H9 (cell line): ENCODE results near the gene EED. TPM values are rescaled to one million over a fixed set of nuclear protein-coding genes. Genes with fewer than 3 reads are reported as not detected.

Experiments used
- DNase-seq: peaks from one replicate; pipeline ENCODE4 v3.0.0-alpha.2; 2017
- H2AFZ ChIP-seq: one replicate; pipeline ENCODE4 v1.6.1; 2013; ENCODE audit warnings: mild to moderate bottlenecking, low read length, control low read depth, moderate library complexity
- H2AK5ac ChIP-seq: 2 replicates; pipeline ENCODE4 v1.6.1; 2013; ENCODE audit warnings: low read length, control low read depth, mixed read lengths; ENCODE audit not compliant: insufficient read length
- H2BK120ac ChIP-seq: one replicate; pipeline ENCODE4 v1.6.1; 2013; ENCODE audit warnings: low read depth, mild to moderate bottlenecking, low read length, control low read depth, inconsistent platforms; ENCODE audit not compliant: poor library complexity, severe bottlenecking
- H2BK12ac ChIP-seq: 2 replicates; pipeline ENCODE4 v1.6.1; 2013; ENCODE audit warnings: low read length, control low read depth, mixed read lengths, low read depth; ENCODE audit not compliant: insufficient read length
- H2BK15ac ChIP-seq: 2 replicates; pipeline ENCODE4 v1.6.1; 2013; ENCODE audit warnings: low read depth, low read length, control low read depth
- H2BK20ac ChIP-seq: one replicate; pipeline ENCODE4 v1.6.1; 2013; ENCODE audit warnings: low read depth, mild to moderate bottlenecking, low read length, control low read depth, inconsistent platforms; ENCODE audit not compliant: poor library complexity, severe bottlenecking
- H2BK5ac ChIP-seq: 2 replicates; pipeline ENCODE4 v1.6.1; 2013; ENCODE audit warnings: low read length, control low read depth, mixed read lengths; ENCODE audit not compliant: insufficient read length
- H3K14ac ChIP-seq: 2 replicates; pipeline ENCODE4 v1.6.1; 2013; ENCODE audit warnings: low read length, control low read depth; ENCODE audit not compliant: insufficient read depth
- H3K18ac ChIP-seq: 2 replicates; pipeline ENCODE4 v1.6.1; 2013; ENCODE audit warnings: low read depth, mild to moderate bottlenecking, mixed read lengths, low read length, control low read depth; ENCODE audit not compliant: insufficient read length
- H3K23ac ChIP-seq: 2 replicates; pipeline ENCODE4 v1.6.1; 2013; ENCODE audit warnings: low read length, control low read depth, mixed read lengths, low read depth; ENCODE audit not compliant: insufficient read length
- H3K23me2 ChIP-seq: 2 replicates; pipeline ENCODE4 v1.6.1; 2013; ENCODE audit warnings: low read depth, mild to moderate bottlenecking, mixed read lengths, low read length, control low read depth; ENCODE audit not compliant: insufficient read length, poor library complexity, severe bottlenecking
- H3K27ac ChIP-seq: 2 replicates; pipeline ENCODE4 v1.5.1; 2013; ENCODE audit warnings: low read length, control low read depth, mixed read lengths, low read depth; ENCODE audit not compliant: insufficient read length
- H3K27me3 ChIP-seq: 2 replicates; pipeline ENCODE4 v1.6.1; 2013; ENCODE audit warnings: low read length, control low read depth, inconsistent platforms; ENCODE audit not compliant: insufficient read depth
- H3K4ac ChIP-seq: 2 replicates; pipeline ENCODE4 v1.6.1; 2013; ENCODE audit warnings: low read depth, mild to moderate bottlenecking, control low read depth, inconsistent platforms, low read length, moderate library complexity
- H3K4me1 ChIP-seq: 2 replicates; pipeline ENCODE4 v1.6.1; 2013; ENCODE audit warnings: low read length, control low read depth, inconsistent platforms; ENCODE audit not compliant: insufficient read depth
- H3K4me2 ChIP-seq: 2 replicates; pipeline ENCODE4 v1.6.1; 2013; ENCODE audit warnings: low read length, control low read depth, mixed read lengths; ENCODE audit not compliant: insufficient read length, insufficient read depth
- H3K56ac ChIP-seq: 2 replicates; pipeline ENCODE4 v1.6.1; 2013; ENCODE audit warnings: low read depth, mild to moderate bottlenecking, mixed read lengths, low read length, control low read depth; ENCODE audit not compliant: insufficient read length
- H3K79me1 ChIP-seq: 2 replicates; pipeline ENCODE4 v1.6.1; 2013; ENCODE audit warnings: low read depth, mild to moderate bottlenecking, moderate library complexity, low read length, control low read depth, inconsistent platforms; ENCODE audit not compliant: insufficient read depth, poor library complexity, severe bottlenecking
- H3K79me2 ChIP-seq: 2 replicates; pipeline ENCODE4 v1.6.1; 2013; ENCODE audit warnings: low read length, control low read depth, inconsistent platforms; ENCODE audit not compliant: insufficient read depth
- H3K9ac ChIP-seq: 2 replicates; pipeline ENCODE4 v1.6.1; 2013; ENCODE audit warnings: low read length, control low read depth, mixed read lengths; ENCODE audit not compliant: insufficient read length; ENCODE audit errors: extremely low read depth
- H3K9me3 ChIP-seq: one replicate; pipeline ENCODE4 v1.6.1; 2013; ENCODE audit warnings: low read depth, low read length, inconsistent platforms; ENCODE audit not compliant: control insufficient read depth
- H3T11ph ChIP-seq: one replicate; pipeline ENCODE4 v1.6.1; 2013; ENCODE audit warnings: mild to moderate bottlenecking, low read length, control low read depth, inconsistent platforms
- H4K20me1 ChIP-seq: one replicate; pipeline ENCODE4 v1.6.1; 2013; ENCODE audit not compliant: control insufficient read depth, insufficient read length, insufficient read depth
- H4K5ac ChIP-seq: 2 replicates; pipeline ENCODE4 v1.6.1; 2013; ENCODE audit warnings: low read depth, mild to moderate bottlenecking, mixed read lengths, low read length, control low read depth; ENCODE audit not compliant: insufficient read length
- H4K8ac ChIP-seq: replicated peaks from 2 replicates; pipeline ENCODE4 v1.6.1; 2013; ENCODE audit warnings: low read length, control low read depth, mixed read lengths, low read depth; ENCODE audit not compliant: insufficient read length
- H4K91ac ChIP-seq: 2 replicates; pipeline ENCODE4 v1.6.1; 2013; ENCODE audit warnings: low read depth, mild to moderate bottlenecking, moderate library complexity, mixed read lengths, low read length, control low read depth; ENCODE audit not compliant: insufficient read length
- H3K27ac Mint-ChIP-seq, 3 experiments: 2 replicates in 2 of 3; 3 replicates in 1 of 3; pipeline ENCODE4 v1.8.0; 2020 to 2021; ENCODE audit warnings: mixed read lengths in 3 of 3, mild to moderate bottlenecking in 1 of 3, moderate library complexity in 1 of 3
- H3K27me3 Mint-ChIP-seq: 2 replicates; pipeline ENCODE4 v1.8.0; 2021; ENCODE audit warnings: low read depth, mild to moderate bottlenecking, moderate library complexity, mixed read lengths
- H3K36me3 Mint-ChIP-seq, 3 experiments: 2 replicates in 2 of 3; 3 replicates in 1 of 3; pipeline ENCODE4 v1.8.0; 2020 to 2021; ENCODE audit warnings: low read depth in 3 of 3, mixed read lengths in 3 of 3; ENCODE audit not compliant: insufficient read depth in 1 of 3
- H3K4me1 Mint-ChIP-seq, 2 experiments: 2 replicates each; pipeline ENCODE4 v1.8.0; 2020; ENCODE audit warnings: mixed read lengths in 2 of 2
- H3K4me3 Mint-ChIP-seq, 2 experiments: 2 replicates in 1 of 2; 3 replicates in 1 of 2; pipeline ENCODE4 v1.8.0; 2020 to 2021; ENCODE audit warnings: mild to moderate bottlenecking in 2 of 2, mixed read lengths in 2 of 2, moderate library complexity in 1 of 2
- H3K9me3 Mint-ChIP-seq, 2 experiments: 2 replicates in 1 of 2; 3 replicates in 1 of 2; pipeline ENCODE4 v1.8.0; 2020; ENCODE audit warnings: mild to moderate bottlenecking in 2 of 2, mixed read lengths in 2 of 2, moderate library complexity in 1 of 2
- WGBS: extraction: QIAGEN DNeasy Blood & Tissue Kit; methylation state at CpG from one replicate; pipeline ENCODE4 v1.1.7; 2013; ENCODE audit warnings: missing lambda C conversion rate, low lambda C conversion rate, mixed read lengths; ENCODE audit not compliant: insufficient read length; ENCODE audit errors: extremely low coverage; 5-methylcytosine and 5-hydroxymethylcytosine counted together
- total RNA-seq: library from RNA; stranded (reverse); gene quantifications from 2 replicates; pipeline ENCODE4 v1.2.1, GENCODE V29; 2021
- TF ChIP-seq, protein P1 (sequence below): fragments of 200-600 bp; sonication (generic); conservative IDR thresholded peaks from 3 replicates; pipeline ENCODE4 v1.8.0; 2021; ENCODE audit warnings: antibody characterized with exemption, mild to moderate bottlenecking

EED gene
- total RNA-seq, 1 experiment from 2014 or later: 34.1 TPM

- no CpG with 5 or more reads among the region's 2 CpGs for WGBS
- H3K4me1 Mint-ChIP-seq: no peaks in the 10 kb centered on the region
- H3K36me3 Mint-ChIP-seq: no peaks in the 10 kb centered on the region
- no peak overlapping the region for H3K14ac ChIP-seq
- H3K23me2 ChIP-seq: no peaks in the 10 kb centered on the region
- no peak overlapping the region for H2BK15ac ChIP-seq
- no peak overlapping the region for H3K27ac Mint-ChIP-seq
- H3K4me2 ChIP-seq: no peak overlapping the region
- H2BK120ac ChIP-seq: no peak overlapping the region
- peaks cover 7% of the 10 kb centered on the region for H3K27me3 Mint-ChIP-seq
- no peak overlapping the region for H3K27ac ChIP-seq
- H2AFZ ChIP-seq: no peak overlapping the region
- H3K4me1 ChIP-seq: no peaks in the 10 kb centered on the region
- H3K56ac ChIP-seq: no peak overlapping the region
- H4K5ac ChIP-seq: no peak overlapping the region
- TF ChIP-seq, protein P1, sequence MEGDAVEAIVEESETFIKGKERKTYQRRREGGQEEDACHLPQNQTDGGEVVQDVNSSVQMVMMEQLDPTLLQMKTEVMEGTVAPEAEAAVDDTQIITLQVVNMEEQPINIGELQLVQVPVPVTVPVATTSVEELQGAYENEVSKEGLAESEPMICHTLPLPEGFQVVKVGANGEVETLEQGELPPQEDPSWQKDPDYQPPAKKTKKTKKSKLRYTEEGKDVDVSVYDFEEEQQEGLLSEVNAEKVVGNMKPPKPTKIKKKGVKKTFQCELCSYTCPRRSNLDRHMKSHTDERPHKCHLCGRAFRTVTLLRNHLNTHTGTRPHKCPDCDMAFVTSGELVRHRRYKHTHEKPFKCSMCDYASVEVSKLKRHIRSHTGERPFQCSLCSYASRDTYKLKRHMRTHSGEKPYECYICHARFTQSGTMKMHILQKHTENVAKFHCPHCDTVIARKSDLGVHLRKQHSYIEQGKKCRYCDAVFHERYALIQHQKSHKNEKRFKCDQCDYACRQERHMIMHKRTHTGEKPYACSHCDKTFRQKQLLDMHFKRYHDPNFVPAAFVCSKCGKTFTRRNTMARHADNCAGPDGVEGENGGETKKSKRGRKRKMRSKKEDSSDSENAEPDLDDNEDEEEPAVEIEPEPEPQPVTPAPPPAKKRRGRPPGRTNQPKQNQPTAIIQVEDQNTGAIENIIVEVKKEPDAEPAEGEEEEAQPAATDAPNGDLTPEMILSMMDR: no peak
- no peaks in the 10 kb centered on the region for H3K27me3 ChIP-seq
- H3K79me2 ChIP-seq: no peaks in the 10 kb centered on the region
- no peak overlapping the region for H2BK5ac ChIP-seq
- no peak overlapping the region for H3T11ph ChIP-seq
- H2BK12ac ChIP-seq: no peak overlapping the region
- H3K79me1 ChIP-seq: no peaks in the 10 kb centered on the region
- H4K91ac ChIP-seq: no peak overlapping the region
- DNase-seq: no peak
- no peak overlapping the region for H3K9ac ChIP-seq
- no peaks in the 10 kb centered on the region for H3K9me3 ChIP-seq
- no peak overlapping the region for H4K8ac ChIP-seq
- no peak overlapping the region for H3K23ac ChIP-seq
- no peaks in the 10 kb centered on the region for H4K20me1 ChIP-seq
- H2BK20ac ChIP-seq: no peak overlapping the region
- H3K18ac ChIP-seq: no peak overlapping the region
- no peak overlapping the region for H2AK5ac ChIP-seq
- no peak overlapping the region for H3K4me3 Mint-ChIP-seq
- no peak overlapping the region for H3K4ac ChIP-seq
- no peaks in the 10 kb centered on the region for H3K9me3 Mint-ChIP-seq
These were observed 37.1 kb upstream of the EED start for GRCh38 chr11:86207413-86207812.
